HepG2 (cell line): ENCODE measurements around the gene PCDHGB2. TPM values are rescaled to one million over a fixed set of nuclear protein-coding genes. Genes with fewer than 3 reads are reported as not detected.

Experiments
- ATAC-seq: fragments of 200-7000 bp; cut with Tn5 transposase; 3 replicates; pipeline ENCODE4 v1.9.1; 2020; ENCODE audit warnings: mild to moderate bottlenecking, moderate library complexity
- BruUV-seq: library from RNA; stranded (reverse); fragments of 400-500 nt; replicated peaks from 2 replicates; lab custom pipeline; 2021; lab: Mats Ljungman, UMichigan
- CTCF ChIA-PET: fragments of 300-600 bp; formaldehyde crosslinking; extraction: SDS; loops from one replicate; lab custom pipeline; 2021; ENCODE audit warnings: low total read pairs, inconsistent platforms, low intra/inter-chr PET ratio; lab: Yijun Ruan, JAX
- POLR2A ChIA-PET: fragments of 350-600 bp; sonication (Branson Sonifier 250); formaldehyde crosslinking; loops from one replicate; lab custom pipeline; 2020; ENCODE audit warnings: antibody characterized with exemption, inconsistent platforms; lab: Yijun Ruan, JAX
- DNase-seq: peaks from one replicate; pipeline ENCODE4 v3.0.0-alpha.2; 2015; ENCODE audit warnings: low spot score
- FAIRE-seq: peaks from 3 replicates; lab custom pipeline; 2011; peaks lifted over from hg19 to GRCh38; lab: Jason Lieb, UNC
- H2AFZ ChIP-seq: one replicate; pipeline ENCODE4 v1.6.1; 2011; ENCODE audit warnings: low read length, inconsistent platforms
- H3K27ac ChIP-seq: fragments of 300-600 bp; 3 replicates; pipeline ENCODE4 v1.8.0; 2011; ENCODE audit warnings: mixed run types, mild to moderate bottlenecking, mixed read lengths, low read length, inconsistent platforms; ENCODE audit not compliant: insufficient read depth; ENCODE audit errors: extremely low read length
- H3K27me3 ChIP-seq, 2 experiments: fragments of 200-600 bp in 1 of 2; 2 replicates in 1 of 2; 3 replicates in 1 of 2; pipeline versions ENCODE4 v1.6.0 to v1.8.0; 2011; ENCODE audit warnings: low read length in 2 of 2, mild to moderate bottlenecking in 2 of 2, moderate library complexity in 2 of 2, inconsistent platforms in 1 of 2; ENCODE audit not compliant: insufficient read depth in 2 of 2, control insufficient read depth in 1 of 2
- H3K36me3 ChIP-seq, 2 experiments: fragments of 200-600 bp in 1 of 2; replicated peaks in 1 of 2; 2 replicates in 1 of 2; 3 replicates in 1 of 2; pipeline versions ENCODE4 v1.5.1 to v1.8.0; 2011; ENCODE audit warnings: low read length in 2 of 2, inconsistent platforms in 1 of 2; ENCODE audit not compliant: insufficient read depth in 2 of 2, control insufficient read depth in 1 of 2
- H3K4me1 ChIP-seq: 2 replicates; pipeline ENCODE4 v1.5.1; 2012; ENCODE audit warnings: low read length, inconsistent platforms; ENCODE audit not compliant: insufficient read depth
- H3K4me2 ChIP-seq: 2 replicates; pipeline ENCODE4 v1.6.0; 2011; ENCODE audit warnings: low read depth, low read length, inconsistent platforms
- H3K4me3 ChIP-seq, 3 experiments: fragments of 200-600 bp in 1 of 3; sonication (generic), shearing (Covaris generic) in 1 of 3; replicated peaks in 1 of 3; 2 replicates each; pipeline ENCODE4 v1.5.1; 2011 to 2016; ENCODE audit warnings: low read length in 3 of 3, inconsistent platforms in 2 of 3, low read depth in 2 of 3, mild to moderate bottlenecking in 2 of 3, control low read depth in 1 of 3, mixed read lengths in 1 of 3; ENCODE audit not compliant: insufficient read depth in 1 of 3
- H3K79me2 ChIP-seq: one replicate; pipeline ENCODE4 v1.6.1; 2011; ENCODE audit warnings: low read length, inconsistent platforms; ENCODE audit not compliant: insufficient read depth
- H3K9ac ChIP-seq: 2 replicates; pipeline ENCODE4 v1.6.0; 2011; ENCODE audit warnings: mild to moderate bottlenecking, low read depth, low read length, inconsistent platforms; ENCODE audit not compliant: insufficient read depth
- H3K9me3 ChIP-seq: 2 replicates; pipeline ENCODE4 v1.5.1; 2012; ENCODE audit warnings: mild to moderate bottlenecking, low read length
- H4K20me1 ChIP-seq: 2 replicates; pipeline ENCODE4 v1.6.0; 2011; ENCODE audit warnings: inconsistent platforms, mild to moderate bottlenecking, low read length, moderate library complexity; ENCODE audit not compliant: insufficient read depth
- ARHGAP35 ChIP-seq: sonication (generic); formaldehyde crosslinking; IDR thresholded peaks from 2 replicates; pipeline ENCODE4 v1.9.0; 2022; ENCODE audit warnings: mild to moderate bottlenecking, inconsistent platforms, moderate library complexity, missing genetic modification reagents, borderline replicate concordance
- ARNT ChIP-seq: fragments of 450-650 bp; IDR thresholded peaks from 2 replicates; pipeline ENCODE4 v1.6.1; 2017
- FUBP1 ChIP-seq: sonication (generic); formaldehyde crosslinking; IDR thresholded peaks from 2 replicates; pipeline ENCODE4 v1.5.1; 2020; ENCODE audit warnings: missing genetic modification reagents, mild to moderate bottlenecking, borderline replicate concordance
- HDAC6 ChIP-seq: fragments of 200-600 bp; sonication (generic); IDR thresholded peaks from 2 replicates; pipeline ENCODE4 v1.7.0; 2017; ENCODE audit warnings: mild to moderate bottlenecking, antibody characterized with exemption, low read length, low read depth
- NFKBIZ ChIP-seq: IDR thresholded peaks from 2 replicates; pipeline ENCODE4 v1.6.1; 2018; ENCODE audit warnings: missing genetic modification reagents, missing compliant biosample characterization
- PCBP1 ChIP-seq: fragments of 200-400 bp; formaldehyde crosslinking; IDR thresholded peaks from 2 replicates; pipeline ENCODE4 v1.6.1; 2017; ENCODE audit warnings: mild to moderate bottlenecking, low read depth, low read length, borderline replicate concordance
- REST ChIP-seq, 2 experiments: IDR thresholded peaks; 2 replicates each; pipeline ENCODE4 v1.6.1; 2011 to 2012; ENCODE audit warnings: low read length in 2 of 2, borderline replicate concordance in 1 of 2, low read depth in 1 of 2, mild to moderate bottlenecking in 1 of 2, moderate library complexity in 1 of 2
- TEF ChIP-seq: sonication (generic); formaldehyde crosslinking; IDR thresholded peaks from 2 replicates; pipeline ENCODE4 v1.5.0; 2020; ENCODE audit warnings: missing genetic modification reagents
- ZBTB43 ChIP-seq: sonication (generic); formaldehyde crosslinking; conservative IDR thresholded peaks from 2 replicates; pipeline ENCODE4 v1.4.0; 2020; ENCODE audit warnings: missing genetic modification reagents
- ZFP90 ChIP-seq: sonication (generic); formaldehyde crosslinking; IDR thresholded peaks from 2 replicates; pipeline ENCODE4 v1.8.0; 2022; ENCODE audit warnings: missing genetic modification reagents, mild to moderate bottlenecking, inconsistent platforms, borderline replicate concordance
- ZNF414 ChIP-seq: sonication (generic); formaldehyde crosslinking; IDR thresholded peaks from 2 replicates; pipeline ENCODE4 v1.5.0; 2020; ENCODE audit warnings: missing genetic modification reagents
- ZNF431 ChIP-seq: sonication (generic); formaldehyde crosslinking; IDR thresholded peaks from 2 replicates; pipeline ENCODE4 v1.9.0; 2022; ENCODE audit warnings: missing genetic modification reagents, low read depth, mild to moderate bottlenecking, borderline replicate concordance
- ZNF703 ChIP-seq: sonication (generic); formaldehyde crosslinking; IDR thresholded peaks from 2 replicates; pipeline ENCODE4 v1.5.1; 2020; ENCODE audit warnings: missing genetic modification reagents, mild to moderate bottlenecking, moderate library complexity, borderline replicate concordance
- WGBS: methylation state at CpG from one replicate; pipeline ENCODE4 v1.1.6; 2017; ENCODE audit warnings: low lambda C conversion rate; 5-methylcytosine and 5-hydroxymethylcytosine counted together
- in situ Hi-C: cut with HindIII; loops from 2 replicates; pipeline ENCODE4 v1.10.0; 2017; ENCODE audit warnings: low pct_unique_long_range_greater_than_20kb; ENCODE audit not compliant: extremely low pct_ligation_motif_present
- intact Hi-C: fragments of 100-400 bp; cut with micrococcal nuclease; formaldehyde crosslinking; loops from one replicate; pipeline ENCODE4 v1.10.0; 2022; ENCODE audit not compliant: unreplicated experiment
- polyA plus RNA-seq, 8 experiments: library from polyadenylated mRNA; depleted of rRNA in 3 of 8; stranded (reverse) in 7 of 8; unstranded in 1 of 8; fragments of >200 nt; fragmentation: Illumina TruSeq in 4 of 8; extraction: Trizol in 4 of 8; gene quantifications; 2 replicates each; pipeline versions ENCODE4 v1.2.1 to v1.2.3, GENCODE V29; 2011 to 2016; ENCODE audit warnings: low read depth in 4 of 8, missing spikeins in 1 of 8, mixed read lengths in 1 of 8; ENCODE audit not compliant: insufficient read depth in 1 of 8
- total RNA-seq, 5 experiments: library from RNA; depleted of rRNA; stranded (reverse); fragments of >200 nt; fragmentation: Illumina TruSeq; extraction: Trizol; gene quantifications; 2 replicates each; pipeline ENCODE4 v1.2.3, GENCODE V29; 2016; ENCODE audit warnings: low read depth in 1 of 5

The PCDHGB2 gene
- total and polyA plus RNA-seq, 2 of the 13 experiments (the other 11 are each of a cell fraction or from before 2014, with no cell fraction given), result 0.64 to 0.82 TPM

GRCh38 chr5:141411575-141411974 lies 51.8 kb downstream of the PCDHGB2 start:
- DNase-seq, result no peak
- in situ Hi-C loops, result no loop called here
- Histone ChIP-seq H3K4me2 (no peak overlapping the region), H3K9me3 (no peaks in the 10 kb centered on the region; the same call in 1 of the 2 replicates), H2AFZ (no peak overlapping the region), H3K36me3 (no peaks in the 10 kb centered on the region), H3K4me3 (no peak overlapping the region), H3K9ac (no peak overlapping the region), H3K27me3 (no peaks in the 10 kb centered on the region), H4K20me1 (no peaks in the 10 kb centered on the region), H3K4me1 (no peaks in the 10 kb centered on the region), H3K27ac (no peak overlapping the region), H3K79me2 (no peaks in the 10 kb centered on the region)
- intact Hi-C loops, result no loop called here
- ChIA-PET CTCF (no interaction called here), POLR2A (no interaction called here)
- 51% methylated on average over 3 of the region's 3 CpGs for WGBS
- BruUV-seq, result no TSS peak
- ATAC-seq, result no peak
- no peak for FAIRE-seq
- TF ChIP-seq ZBTB43 (CRISPR knock-in tag), result no peak
- no peak for TF ChIP-seq ARNT
- no peak for TF ChIP-seq NFKBIZ
- no peak for TF ChIP-seq FUBP1 (CRISPR knock-in tag)
- TF ChIP-seq ZNF703 (CRISPR knock-in tag), result no peak
- TF ChIP-seq ZFP90, result no peak
- no peak for TF ChIP-seq ARHGAP35 (CRISPR knock-in tag)
- TF ChIP-seq ZNF414, result no peak
- no peak for TF ChIP-seq REST (IDR thresholded peaks at IDR 0.05; ENCODE audit: borderline replicate concordance in 1 of 2, low read depth in 1 of 2, low read length in 2 of 2)
- TF ChIP-seq TEF (CRISPR knock-in tag), result no peak
- TF ChIP-seq HDAC6, result no peak
- no peak for TF ChIP-seq PCBP1
- TF ChIP-seq ZNF431 (CRISPR knock-in tag), result no peak
